Omental fat pad (tissue), 4 donors: ENCODE results near the gene DPYSL3. TPM values are rescaled to one million over a fixed set of nuclear protein-coding genes. Genes with fewer than 3 reads are reported as not detected.

Experiments used
- ATAC-seq: fragments of 150-250 bp; one replicate; pipeline ENCODE4 v1.9.1; 2016; ENCODE audit warnings: mild to moderate bottlenecking, moderate library complexity; ENCODE audit not compliant: low FRiP score
- DNase-seq: peaks from one replicate; pipeline ENCODE4 v3.0.0-alpha.2; 2019; ENCODE audit warnings: low spot score
- CTCF ChIP-seq, 3 donors: fragments of 450-650 bp; IDR thresholded peaks; one replicate each; pipeline ENCODE4 v1.5.1; 2016 to 2017; ENCODE audit warnings: antibody characterized with exemption in 3 of 3, mild to moderate bottlenecking in 3 of 3, moderate library complexity in 2 of 3
- small RNA-seq: library from RNA; depleted of rRNA; stranded (forward); fragments of <200 nt; gene quantifications from one replicate; pipeline ENCODE3, GENCODE V24; 2016
- total RNA-seq, 4 donors: library from RNA; depleted of rRNA; stranded (reverse); fragments of >200 nt; gene quantifications; one replicate each; pipeline ENCODE4 v1.1.0, GENCODE V29; 2016

Gene DPYSL3
- total RNA-seq, 4 donors from 2014 or later: 26.9 to 78.0 (median 54.9) TPM

DNA sequence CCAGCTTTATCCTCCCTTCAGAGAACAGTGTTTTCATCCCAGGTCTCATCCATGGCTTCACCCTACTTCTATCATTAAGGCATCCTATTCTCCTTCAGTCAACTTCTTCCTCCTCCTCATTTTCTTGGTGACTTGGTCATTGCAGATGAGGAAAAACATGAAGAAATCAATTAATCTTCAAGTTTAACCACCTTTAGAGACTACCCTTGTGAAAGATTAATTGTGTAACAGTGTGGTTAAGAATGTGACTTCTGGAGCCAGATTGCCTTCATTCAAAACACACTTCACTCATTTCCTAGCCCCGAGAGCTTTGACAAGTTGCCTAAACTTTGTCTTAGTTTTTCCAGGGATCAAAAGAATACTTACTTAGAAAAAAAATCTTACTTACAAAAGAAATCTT lies 165.0 kb downstream of the DPYSL3 start:
- TF ChIP-seq CTCF (IDR thresholded peaks at IDR 0.05): no peak
- DNase-seq (no peak), ATAC-seq (no peak)

DNA sequence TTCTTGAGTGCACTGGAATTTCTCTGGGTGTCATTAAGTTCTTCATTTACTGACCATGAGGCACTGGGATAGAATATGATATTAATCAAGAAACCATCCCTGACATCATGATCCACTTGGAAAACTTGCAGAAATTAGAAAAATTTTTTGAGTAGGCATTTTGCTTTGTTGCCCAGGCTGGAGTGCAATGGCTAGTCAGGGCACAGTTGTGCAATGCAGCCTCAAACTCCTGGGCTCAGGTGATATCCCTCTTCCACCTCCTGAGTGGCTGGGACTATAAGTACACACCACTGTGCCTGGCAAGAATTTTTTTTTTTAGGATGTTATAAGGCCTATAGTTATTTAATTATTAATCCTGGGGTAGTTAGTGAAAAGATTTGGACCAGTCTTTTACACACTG lies 168.5 kb downstream of the DPYSL3 start:
- no peak for ATAC-seq
- DNase-seq: no peak
- no peak for TF ChIP-seq CTCF (IDR thresholded peaks at IDR 0.05)

DNA sequence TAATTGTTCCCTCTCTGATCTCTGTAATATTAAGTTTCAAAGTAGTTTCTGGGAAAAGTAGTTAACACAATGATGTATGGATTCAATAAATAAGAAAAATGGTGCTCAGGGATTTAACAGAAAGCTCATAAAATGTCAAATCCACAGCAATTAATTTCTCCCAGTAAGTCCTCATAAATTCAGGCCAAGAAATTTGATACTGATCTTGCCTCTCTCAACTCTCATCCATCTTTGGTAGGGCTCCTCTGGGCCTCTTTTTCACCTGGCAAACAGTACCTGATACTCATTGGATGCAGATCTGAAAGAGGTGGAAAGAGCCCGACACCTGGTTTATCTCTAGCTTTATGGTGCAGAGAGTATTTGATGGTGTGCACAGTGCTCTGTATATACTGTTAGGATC lies 168.9 kb downstream of the DPYSL3 start:
- no peak for TF ChIP-seq CTCF (IDR thresholded peaks at IDR 0.05)
- ATAC-seq: no peak
- no peak for DNase-seq

Small RNA genes within 50 kb of the gene (small RNA-seq; reads per million reads assigned to genes)
- not detected for gene AC011373.1
